HEK293 (cell line): ENCODE measurements around the gene RAPGEF5.

Experiments used
- CTCF ChIA-PET: fragments of 350-600 bp; formaldehyde crosslinking; extraction: SDS; loops from one replicate; lab custom pipeline; 2021; ENCODE audit warnings: antibody characterized with exemption; lab: Yijun Ruan, JAX
- POLR2A ChIA-PET: fragments of 300-600 bp; formaldehyde crosslinking; extraction: SDS; loops from one replicate; lab custom pipeline; 2020; ENCODE audit warnings: antibody characterized with exemption, inconsistent platforms; lab: Yijun Ruan, JAX
- H3K27ac ChIP-seq: fragments of 200-500 bp; sonication (Bioruptor generic); 2 replicates; pipeline ENCODE4 v1.5.1; 2014; ENCODE audit warnings: low read depth, low read length, control low read depth, inconsistent platforms; ENCODE audit errors: extremely low read depth
- H3K36me3 ChIP-seq, 2 experiments: fragments of 200-500 bp in 1 of 2; sonication (Bioruptor generic) in 1 of 2; 1 replicate in 1 of 2; 2 replicates in 1 of 2; pipeline ENCODE4 v1.5.1; 2014 to 2017; ENCODE audit warnings: inconsistent platforms in 2 of 2, low read length in 2 of 2; ENCODE audit not compliant: control insufficient read depth in 2 of 2, insufficient read depth in 1 of 2
- H3K4me1 ChIP-seq: fragments of 200-500 bp; sonication (Bioruptor generic); 2 replicates; pipeline ENCODE4 v1.5.1; 2014; ENCODE audit warnings: mild to moderate bottlenecking, low read length, inconsistent platforms; ENCODE audit not compliant: control insufficient read depth, insufficient read depth
- H3K4me3 ChIP-seq: 2 replicates; pipeline ENCODE4 v1.5.1; 2011; ENCODE audit warnings: low read depth, mild to moderate bottlenecking, control low read depth, low read length, moderate library complexity
- H3K9me3 ChIP-seq: fragments of 200-500 bp; sonication (Bioruptor generic); 2 replicates; pipeline ENCODE4 v1.5.1; 2014; ENCODE audit warnings: low read depth, low read length, inconsistent platforms; ENCODE audit not compliant: control insufficient read depth, insufficient read depth
- IKZF3 ChIP-seq: fragments of 450-650 bp; IDR thresholded peaks from 2 replicates; pipeline ENCODE4 v1.5.0; 2018; ENCODE audit warnings: missing biosample characterization, mild to moderate bottlenecking, missing genetic modification characterization, moderate library complexity
- SALL2 ChIP-seq: fragments of 450-650 bp; formaldehyde crosslinking; IDR thresholded peaks from 2 replicates; pipeline ENCODE4 v1.5.0; 2017; ENCODE audit warnings: missing biosample characterization, mild to moderate bottlenecking, missing genetic modification characterization, borderline replicate concordance
- SCRT1 ChIP-seq: fragments of 450-650 bp; formaldehyde crosslinking; IDR thresholded peaks from 2 replicates; pipeline ENCODE4 v1.5.1; 2016; ENCODE audit warnings: missing biosample characterization, missing genetic modification characterization, borderline replicate concordance
- TSHZ1 ChIP-seq: fragments of 450-650 bp; formaldehyde crosslinking; IDR thresholded peaks from 2 replicates; pipeline ENCODE4 v1.5.1; 2016; ENCODE audit warnings: missing biosample characterization, missing genetic modification characterization, borderline replicate concordance
- YY2 ChIP-seq: fragments of 450-650 bp; formaldehyde crosslinking; IDR thresholded peaks from 2 replicates; pipeline ENCODE4 v1.5.1; 2016; ENCODE audit warnings: missing biosample characterization, missing genetic modification characterization
- ZBTB6 ChIP-seq: fragments of 450-650 bp; formaldehyde crosslinking; IDR thresholded peaks from 2 replicates; pipeline ENCODE4 v1.5.1; 2017; ENCODE audit warnings: missing biosample characterization, missing genetic modification characterization
- ZNF184 ChIP-seq: fragments of 450-650 bp; IDR thresholded peaks from 2 replicates; pipeline ENCODE4 v1.5.1; 2018; ENCODE audit warnings: missing biosample characterization, mild to moderate bottlenecking, missing genetic modification characterization
- ZNF202 ChIP-seq: fragments of 450-650 bp; formaldehyde crosslinking; IDR thresholded peaks from 2 replicates; pipeline ENCODE4 v1.5.1; 2016; ENCODE audit warnings: missing biosample characterization, missing genetic modification characterization, borderline replicate concordance
- ZNF266 ChIP-seq: fragments of 450-650 bp; formaldehyde crosslinking; IDR thresholded peaks from 2 replicates; pipeline ENCODE4 v1.5.1; 2016; ENCODE audit warnings: missing biosample characterization, missing genetic modification characterization, low read depth
- ZNF280C ChIP-seq: fragments of 450-650 bp; formaldehyde crosslinking; IDR thresholded peaks from 2 replicates; pipeline ENCODE4 v1.5.1; 2016; ENCODE audit warnings: missing biosample characterization, missing genetic modification characterization
- ZNF362 ChIP-seq: fragments of 450-650 bp; formaldehyde crosslinking; IDR thresholded peaks from 2 replicates; pipeline ENCODE4 v1.5.1; 2016; ENCODE audit warnings: missing biosample characterization, missing genetic modification characterization
- ZNF37A ChIP-seq: fragments of 450-650 bp; IDR thresholded peaks from 2 replicates; pipeline ENCODE4 v1.5.1; 2018; ENCODE audit warnings: missing biosample characterization, missing genetic modification characterization
- ZNF426 ChIP-seq: fragments of 450-650 bp; formaldehyde crosslinking; IDR thresholded peaks from 2 replicates; pipeline ENCODE4 v1.5.1; 2017; ENCODE audit warnings: missing biosample characterization, missing genetic modification characterization, mild to moderate bottlenecking, inconsistent platforms, moderate library complexity
- ZNF501 ChIP-seq: fragments of 450-650 bp; formaldehyde crosslinking; IDR thresholded peaks from 2 replicates; pipeline ENCODE4 v1.5.1; 2016; ENCODE audit warnings: missing biosample characterization, missing genetic modification characterization
- ZNF514 ChIP-seq: fragments of 450-650 bp; formaldehyde crosslinking; IDR thresholded peaks from 2 replicates; pipeline ENCODE4 v1.5.1; 2016; ENCODE audit warnings: missing biosample characterization, missing genetic modification characterization
- ZNF544 ChIP-seq: fragments of 450-650 bp; formaldehyde crosslinking; IDR thresholded peaks from 2 replicates; pipeline ENCODE4 v1.5.0; 2017; ENCODE audit warnings: missing biosample characterization, missing genetic modification characterization
- ZNF571 ChIP-seq: fragments of 450-650 bp; formaldehyde crosslinking; IDR thresholded peaks from 2 replicates; pipeline ENCODE4 v1.5.0; 2017; ENCODE audit warnings: missing biosample characterization, missing genetic modification characterization
- ZNF624 ChIP-seq: fragments of 450-650 bp; formaldehyde crosslinking; IDR thresholded peaks from 2 replicates; pipeline ENCODE4 v1.5.1; 2017; ENCODE audit warnings: missing biosample characterization, missing genetic modification characterization
- ZNF677 ChIP-seq: fragments of 450-650 bp; IDR thresholded peaks from 2 replicates; pipeline ENCODE4 v1.5.0; 2018; ENCODE audit warnings: missing biosample characterization, mild to moderate bottlenecking, missing genetic modification characterization, moderate library complexity

The RAPGEF5 gene

GRCh38 chr7:22192801-22193200 lies 164.2 kb downstream of the RAPGEF5 start:
- no peak overlapping the region for H3K27ac ChIP-seq
- CTCF ChIA-PET = interaction anchor here (0.5 kb wide), 1 partner anchor 582 kb away, joined by 4 read pairs; no protein-coding TSS in a partner anchor
- no peaks in the 10 kb centered on the region for H3K9me3 ChIP-seq
- no peaks in the 10 kb centered on the region for H3K4me1 ChIP-seq
- H3K36me3 ChIP-seq = peaks cover 0 to 4% of the 10 kb centered on the region in 2 experiments; a peak in 1 of 3 replicates
- TF ChIP-seq ZNF362 (tag by site-specific recombination) (no peak), ZNF202 (no peak), SCRT1 (tag by site-specific recombination) (no peak)
- POLR2A ChIA-PET = no interaction called here
- H3K4me3 ChIP-seq = no peak overlapping the region

- H3K9me3 ChIP-seq = no peaks in the 10 kb centered on the region
- ChIA-PET CTCF (no interaction called here), POLR2A (no interaction called here)
- peaks cover 0 to 4% of the 10 kb centered on the region in 2 experiments; a peak in 1 of 3 replicates for H3K36me3 ChIP-seq
- no peak overlapping the region for H3K27ac ChIP-seq
- no peaks in the 10 kb centered on the region for H3K4me1 ChIP-seq
- no peak for TF ChIP-seq ZNF544 (tag by site-specific recombination)
- no peak for TF ChIP-seq YY2
- no peak for TF ChIP-seq ZNF184 (tag by site-specific recombination)
- no peak overlapping the region for H3K4me3 ChIP-seq
Observed at GRCh38 chr7:22190736-22191135, 166.2 kb downstream of the RAPGEF5 start.

- Histone ChIP-seq H3K4me1 (no peaks in the 10 kb centered on the region), H3K27ac (no peak overlapping the region), H3K36me3 (peaks cover 0 to 4% of the 10 kb centered on the region in 2 experiments; a peak in 1 of 3 replicates), H3K9me3 (no peaks in the 10 kb centered on the region), H3K4me3 (no peak overlapping the region)
- TF ChIP-seq ZNF571 (tag by site-specific recombination) = no peak
- no peak for TF ChIP-seq ZNF514 (tag by site-specific recombination)
- no peak for TF ChIP-seq TSHZ1 (tag by site-specific recombination)
- no peak for TF ChIP-seq ZNF280C (tag by site-specific recombination)
- TF ChIP-seq ZNF501 (tag by site-specific recombination) = no peak
- TF ChIP-seq ZNF677 (tag by site-specific recombination) = no peak
- no peak for TF ChIP-seq SALL2
- no peak for TF ChIP-seq ZNF426
- TF ChIP-seq ZNF266 (tag by site-specific recombination) = no peak
- TF ChIP-seq ZNF624 (tag by site-specific recombination) = no peak
- TF ChIP-seq ZBTB6 (tag by site-specific recombination) = no peak
- TF ChIP-seq IKZF3 (tag by site-specific recombination) = no peak
- no peak for TF ChIP-seq ZNF37A (tag by site-specific recombination)
- ChIA-PET CTCF (interaction anchor here (0.7 to 1.3 kb wide), 2 partner anchors 68 to 80 kb away, joined by 3 to 4 read pairs; no protein-coding TSS in a partner anchor), POLR2A (no interaction called here)
Observed at GRCh38 chr7:22189741-22190140, 167.2 kb downstream of the RAPGEF5 start.
